GM10248 (cell line): ENCODE results near the gene SCAF8.
A peak's percentile ranks its signal among the peaks of the same experiment; 100 is the strongest.
"Not testable (repeated sequence)": the region's sequence is repeated elsewhere in the genome, so short reads cannot be mapped to it uniquely, and the experiment has no call there.

ENCODE experiments used
- CTCF ChIA-PET: fragments of 300-600 bp; sonication (Branson Sonifier 250); formaldehyde crosslinking; extraction: SDS; loops from one replicate; lab custom pipeline; 2021; ENCODE audit warnings: antibody characterized with exemption; lab: Yijun Ruan, JAX
- POLR2A ChIA-PET: fragments of 350-650 bp; sonication (Branson Sonifier 250); formaldehyde crosslinking; extraction: SDS; loops from one replicate; lab custom pipeline; 2020; ENCODE audit warnings: antibody characterized with exemption; lab: Yijun Ruan, JAX
- DNase-seq: peaks from one replicate; pipeline ENCODE4 v3.0.0; 2012; ENCODE audit errors: extremely low spot score
- CTCF ChIP-seq: IDR thresholded peaks from 2 replicates; pipeline ENCODE4 v1.5.1; 2012; ENCODE audit warnings: mild to moderate bottlenecking, low read depth; ENCODE audit errors: extremely low read depth, missing control alignments, control extremely low read depth

Gene SCAF8

GRCh38 chr6:154733626-154734382, 588 bp downstream of the SCAF8 start:
- peak; percentile 5 for TF ChIP-seq CTCF
- CTCF ChIA-PET, result interaction anchor here (0.9 to 1.7 kb wide), 6 partner anchors 14 to 76 kb away, joined by 3 to 10 read pairs (median 4); no protein-coding TSS in a partner anchor
- POLR2A ChIA-PET, result interaction anchor here (0.6 kb wide), 1 partner anchor 10 kb away, joined by 4 read pairs; no protein-coding TSS in a partner anchor
- DNase-seq, result peak; percentile 95

- POLR2A ChIA-PET, result interaction anchor here (0.7 kb wide), 1 partner anchor 1438 kb away, joined by 6 read pairs; no protein-coding TSS in a partner anchor
- CTCF ChIA-PET, result interaction anchor here (1.0 to 1.6 kb wide), 7 partner anchors 9 to 71 kb away, joined by 3 to 7 read pairs (median 3); no protein-coding TSS in a partner anchor
- DNase-seq, result no peak
- TF ChIP-seq CTCF, result no peak
Measured at GRCh38 chr6:154736618-154737259, 3.5 kb downstream of the SCAF8 start.

GRCh38 chr6:154737424-154737823, 4.2 kb downstream of the SCAF8 start:
- TF ChIP-seq CTCF, result no peak
- DNase-seq, result no peak
- ChIA-PET POLR2A (no interaction called here), CTCF (interaction anchor here (1.0 to 1.6 kb wide), 5 partner anchors 9 to 71 kb away, joined by 3 to 7 read pairs (median 3); no protein-coding TSS in a partner anchor)

- ChIA-PET CTCF (interaction anchor here (1.5 kb wide), 1 partner anchor 36 kb away, joined by 4 read pairs; no protein-coding TSS in a partner anchor), POLR2A (no interaction called here)
- no peak for TF ChIP-seq CTCF
- no peak for DNase-seq
Measured at GRCh38 chr6:154738551-154738961, 5.3 kb downstream of the SCAF8 start.

- CTCF ChIA-PET, result interaction anchor here (1.2 to 2.0 kb wide), 2 partner anchors 14 to 65 kb away, joined by 3 to 6 read pairs; no protein-coding TSS in a partner anchor
- TF ChIP-seq CTCF, result no peak
- POLR2A ChIA-PET, result no interaction called here
- no peak for DNase-seq
Measured at GRCh38 chr6:154740658-154741057, 7.4 kb downstream of the SCAF8 start.

GRCh38 chr6:154742891-154743290, 9.7 kb downstream of the SCAF8 start:
- POLR2A ChIA-PET, result no interaction called here
- DNase-seq, result no peak
- no peak for TF ChIP-seq CTCF
- CTCF ChIA-PET, result no interaction called here

GRCh38 chr6:154744029-154744745, 11.0 kb downstream of the SCAF8 start:
- DNase-seq, POLR2A ChIA-PET: not testable (repeated sequence)
- CTCF ChIA-PET, result interaction anchor here (0.8 kb wide), 1 partner anchor 11 kb away, joined by 3 read pairs; no protein-coding TSS in a partner anchor
